ENCODE measurements around the gene PPIL6. TPM values are rescaled to one million over a fixed set of nuclear protein-coding genes. Genes with fewer than 3 reads are reported as not detected.

Gene PPIL6
- total RNA-seq, 2 experiments from 2014 or later, result 0.84 to 1.3 TPM

GRCh38 chr6:109460161-109460829 lies 19.9 kb upstream of the PPIL6 start:
- Histone ChIP-seq H3K27me3 (ENCODE audit: control insufficient read depth in 1 of 2, insufficient read depth in 2 of 2, low read length in 2 of 2) (no peaks in the 10 kb centered on the region), H3K36me3 (ENCODE audit: insufficient read depth, low read length) (peaks cover 35% of the 10 kb centered on the region), H3K4me3 (ENCODE audit: low read length) (no peak overlapping the region), H3K4me1 (ENCODE audit: insufficient read depth, low read length) (peaks cover 40% of the 10 kb centered on the region), H3K27ac (ENCODE audit: low read depth in 1 of 2, low read length in 2 of 2) (peak overlapping the region in 1 of 2 donors; percentile 23), H3K9me3 (ENCODE audit: control insufficient read depth in 1 of 2, insufficient read depth in 1 of 2, low read length in 2 of 2) (no peaks in the 10 kb centered on the region)
- CTCF ChIA-PET, result interaction anchor here (0.6 to 3.1 kb wide), 8 partner anchors 9 to 738 kb away, joined by 3 to 17 read pairs (median 4); partner anchors contain the start of genes CD164, PPIL6, SMPD2 and ZBTB24
- no peak for ATAC-seq (ENCODE audit: poor library complexity)
- TF ChIP-seq CTCF (IDR thresholded peaks at IDR 0.05), result no peak
- Mint-ChIP-seq H3K4me1 (ENCODE audit: low read depth) (peaks cover 55% of the 10 kb centered on the region), H3K36me3 (ENCODE audit: low read depth) (peaks cover 42% of the 10 kb centered on the region), H3K9me3 (no peaks in the 10 kb centered on the region), H3K27me3 (no peaks in the 10 kb centered on the region), H3K4me3 (no peak overlapping the region), H3K27ac (peak overlapping the region; percentile 31)
- DNase-seq, result no peak
- intact Hi-C loops (cut with DNase I, micrococcal nuclease), result no loop called here
- POLR2A ChIA-PET, result interaction anchor here (2.3 to 9.5 kb wide), 3 partner anchors 17 to 78 kb away, joined by 5 to 137 read pairs (median 86); partner anchors contain the start of genes CD164, PPIL6, SMPD2 and ZBTB24

DNA sequence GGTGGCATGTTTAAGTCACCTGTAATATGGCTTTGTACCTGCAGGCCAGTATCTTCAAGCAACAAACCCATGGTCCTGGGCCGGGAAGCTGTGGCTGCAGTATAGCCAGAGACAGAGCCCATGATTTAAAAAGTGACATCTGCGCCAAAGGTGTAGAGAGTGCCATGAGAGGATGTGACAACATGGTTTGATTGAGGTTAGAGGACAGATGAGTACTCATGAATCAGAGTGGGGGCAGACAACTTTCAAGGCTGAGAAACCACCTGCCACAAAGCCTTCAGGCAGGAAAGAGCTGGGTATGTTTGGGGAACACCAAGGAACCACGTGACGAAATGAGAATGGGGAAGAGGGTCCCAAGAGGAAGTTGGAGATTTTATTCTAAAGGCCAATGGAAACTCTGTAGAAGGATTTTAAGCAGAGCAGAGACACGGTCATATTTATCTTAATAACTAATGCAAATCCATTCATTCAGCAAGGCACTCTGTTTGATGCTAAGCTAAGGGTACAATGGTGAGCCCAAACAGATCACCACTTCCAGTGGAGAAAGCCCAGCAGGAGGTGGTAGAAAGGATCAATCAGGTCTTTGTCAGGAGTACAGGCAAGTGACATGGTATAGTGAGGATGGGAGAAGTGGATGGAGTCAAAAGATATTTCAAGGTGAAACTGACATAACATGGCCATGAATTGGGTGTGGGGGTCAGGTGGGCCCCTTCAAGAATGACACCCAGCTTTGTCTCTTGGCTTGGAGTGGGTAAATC lies 18.5 kb upstream of the PPIL6 start:
- H3K4me1 ChIP-seq (ENCODE audit: insufficient read depth, low read length), result peaks cover 45% of the 10 kb centered on the region
- no peak for TF ChIP-seq CTCF (IDR thresholded peaks at IDR 0.05)
- Mint-ChIP-seq H3K4me3 (no peak overlapping the region), H3K9me3 (no peaks in the 10 kb centered on the region), H3K36me3 (ENCODE audit: low read depth) (peaks cover 37% of the 10 kb centered on the region), H3K4me1 (ENCODE audit: low read depth) (peaks cover 57% of the 10 kb centered on the region), H3K27ac (peak overlapping the region; percentile 31), H3K27me3 (no peaks in the 10 kb centered on the region)
- H3K27ac ChIP-seq (ENCODE audit: low read depth in 1 of 2, low read length in 2 of 2), result peak overlapping the region; percentile 38 to 39
- no peak overlapping the region for H3K4me3 ChIP-seq (ENCODE audit: low read length)
- ATAC-seq (ENCODE audit: poor library complexity), result peak; percentile 18
- CTCF ChIA-PET, result interaction anchor here (1.6 to 3.1 kb wide), 3 partner anchors 18 to 76 kb away, joined by 5 to 17 read pairs (median 7); partner anchors contain the start of genes CD164, PPIL6, SMPD2 and ZBTB24
- intact Hi-C loops (cut with DNase I, micrococcal nuclease), result loop anchor here (1.0 to 10.0 kb wide), 3 partner anchors 17 to 1626 kb away; partner anchors contain the start of genes AK9 (in 1 of the 2), FIG4 (in 1 of the 2) and SLC16A10 (in 1 of the 2)
- H3K9me3 ChIP-seq (ENCODE audit: control insufficient read depth in 1 of 2, insufficient read depth in 1 of 2, low read length in 2 of 2), result no peaks in the 10 kb centered on the region
- H3K27me3 ChIP-seq (ENCODE audit: control insufficient read depth in 1 of 2, insufficient read depth in 2 of 2, low read length in 2 of 2), result no peaks in the 10 kb centered on the region
- POLR2A ChIA-PET, result interaction anchor here (0.8 to 9.5 kb wide), 6 partner anchors 16 to 1356 kb away, joined by 3 to 137 read pairs (median 6); partner anchors contain the start of genes CD164, CDK19, PPIL6 and SMPD2
- peak in 8 of 14 experiments; percentile 22 to 82 (median 44) for DNase-seq
- H3K36me3 ChIP-seq (ENCODE audit: insufficient read depth, low read length), result peaks cover 23% of the 10 kb centered on the region

GRCh38 chr6:109457562-109457996 lies 17.2 kb upstream of the PPIL6 start:
- Histone ChIP-seq H3K9me3 (ENCODE audit: control insufficient read depth in 1 of 2, insufficient read depth in 1 of 2, low read length in 2 of 2) (no peaks in the 10 kb centered on the region), H3K27ac (ENCODE audit: low read depth in 1 of 2, low read length in 2 of 2) (no peak overlapping the region), H3K27me3 (ENCODE audit: control insufficient read depth in 1 of 2, insufficient read depth in 2 of 2, low read length in 2 of 2) (no peaks in the 10 kb centered on the region), H3K4me1 (ENCODE audit: insufficient read depth, low read length) (peaks cover 59% of the 10 kb centered on the region), H3K4me3 (ENCODE audit: low read length) (no peak overlapping the region), H3K36me3 (ENCODE audit: insufficient read depth, low read length) (peaks cover 24% of the 10 kb centered on the region)
- peak overlapping the region; percentile 31 for H3K27ac Mint-ChIP-seq
- H3K36me3 Mint-ChIP-seq (ENCODE audit: low read depth), result peaks cover 29% of the 10 kb centered on the region
- ATAC-seq (ENCODE audit: poor library complexity) (no peak), DNase-seq (peak in 1 of 14 experiments; percentile 32)
- no peaks in the 10 kb centered on the region for H3K9me3 Mint-ChIP-seq
- ChIA-PET CTCF (interaction anchor here (0.8 to 5.8 kb wide), 2 partner anchors 16 to 28 kb away, joined by 3 to 42 read pairs; partner anchors contain the start of genes PPIL6 and SMPD2), POLR2A (interaction anchor here (0.8 to 9.5 kb wide), 7 partner anchors 14 to 899 kb away, joined by 3 to 137 read pairs (median 11); partner anchors contain the start of genes CD164, PPIL6, SMPD2 and ZBTB24)
- TF ChIP-seq CTCF (IDR thresholded peaks at IDR 0.05), result no peak
- peak overlapping the region; percentile 84 for H3K4me3 Mint-ChIP-seq
- peaks cover 60% of the 10 kb centered on the region for H3K4me1 Mint-ChIP-seq (ENCODE audit: low read depth)
- intact Hi-C loops (cut with DNase I, micrococcal nuclease), result loop anchor here (10.0 kb wide), 2 partner anchors 237 to 1627 kb away; partner anchors contain the start of genes AK9 (in 1 of the 2), FIG4 (in 1 of the 2) and SLC16A10 (in 1 of the 2)
- H3K27me3 Mint-ChIP-seq, result no peaks in the 10 kb centered on the region

All from CD4-positive, alpha-beta T cell (primary cell).